K562 (cell line): ENCODE measurements around the gene PCDH12. TPM values are rescaled to one million over a fixed set of nuclear protein-coding genes. Genes with fewer than 3 reads are reported as not detected.
A peak's percentile ranks its signal among the peaks of the same experiment; 100 is the strongest.

ENCODE experiments used
- DNMT1 ChIP-seq: fragments of 450-650 bp; IDR thresholded peaks from 2 replicates; pipeline ENCODE4 v1.6.1; 2016; ENCODE audit warnings: antibody characterized with exemption, mild to moderate bottlenecking
- E2F8 ChIP-seq: fragments of 450-650 bp; IDR thresholded peaks from 2 replicates; pipeline ENCODE4 v1.7.1; 2018; ENCODE audit warnings: mild to moderate bottlenecking, low read depth; ENCODE audit not compliant: partially characterized antibody
- EGR1 ChIP-seq: fragments of 450-650 bp; conservative IDR thresholded peaks from 2 replicates; pipeline ENCODE4 v1.6.1; 2017; ENCODE audit warnings: mild to moderate bottlenecking
- ETV1 ChIP-seq: fragments of 450-650 bp; conservative IDR thresholded peaks from 2 replicates; pipeline ENCODE4 v1.6.1; 2016; ENCODE audit warnings: missing genetic modification characterization, control low read depth, low read depth, missing compliant biosample characterization
- HBP1 ChIP-seq: fragments of 450-650 bp; formaldehyde crosslinking; IDR thresholded peaks from 2 replicates; pipeline ENCODE4 v1.4.0; 2022; ENCODE audit warnings: missing genetic modification characterization
- HMBOX1 ChIP-seq: sonication (generic); IDR thresholded peaks from 2 replicates; pipeline ENCODE4 v1.6.1; 2016
- HNRNPUL1 ChIP-seq: fragments of 200-400 bp; formaldehyde crosslinking; IDR thresholded peaks from 2 replicates; pipeline ENCODE4 v1.6.1; 2017; ENCODE audit warnings: low read length
- MAX ChIP-seq: sonication (generic); formaldehyde crosslinking; IDR thresholded peaks from 2 replicates; pipeline ENCODE4 v1.9.0; 2022; ENCODE audit warnings: mild to moderate bottlenecking, missing genetic modification reagents
- MLLT1 ChIP-seq, 2 experiments: fragments of 450-650 bp; IDR thresholded peaks; 2 replicates each; pipeline ENCODE4 v1.6.1; 2016
- NFXL1 ChIP-seq: fragments of 450-650 bp; formaldehyde crosslinking; IDR thresholded peaks from 2 replicates; pipeline ENCODE4 v1.4.0; 2021; ENCODE audit warnings: mild to moderate bottlenecking
- NRF1 ChIP-seq, 2 experiments: fragments of 450-650 bp; IDR thresholded peaks in 1 of 2; conservative IDR thresholded peaks in 1 of 2; 2 replicates each; pipeline ENCODE4 v1.6.1; 2014; ENCODE audit warnings: mild to moderate bottlenecking in 2 of 2
- TAF1 ChIP-seq: IDR thresholded peaks from 2 replicates; pipeline ENCODE4 v1.6.1; 2011; ENCODE audit warnings: mild to moderate bottlenecking, low read length, moderate library complexity; ENCODE audit not compliant: insufficient read depth, control insufficient read depth, severe bottlenecking; ENCODE audit errors: extremely low read depth
- TBP ChIP-seq: optimal IDR thresholded peaks from 2 replicates; pipeline ENCODE3; 2011; ENCODE audit warnings: low read depth, low read length, improper control_type of control experiment
- ZBTB8A ChIP-seq: fragments of 450-650 bp; IDR thresholded peaks from 2 replicates; pipeline ENCODE4 v1.6.1; 2018; ENCODE audit warnings: mild to moderate bottlenecking, moderate library complexity; ENCODE audit not compliant: partially characterized antibody
- ZNF133 ChIP-seq: fragments of 250-450 bp; sonication (Bioruptor Pico); IDR thresholded peaks from 2 replicates; pipeline ENCODE4 v1.4.0; 2020; ENCODE audit warnings: mild to moderate bottlenecking
- ZNF512 ChIP-seq: IDR thresholded peaks from 2 replicates; pipeline ENCODE4 v1.6.1; 2016; ENCODE audit warnings: missing genetic modification characterization, missing compliant biosample characterization
- ZNF707 ChIP-seq: fragments of 250-450 bp; sonication (Bioruptor Pico); conservative IDR thresholded peaks from 2 replicates; pipeline ENCODE4 v1.8.0; 2022; ENCODE audit warnings: inconsistent platforms, mild to moderate bottlenecking, moderate library complexity
- polyA plus RNA-seq, 8 experiments: library from polyadenylated mRNA; depleted of rRNA in 4 of 8; stranded (reverse) in 5 of 8; unstranded in 3 of 8; fragments of >200 nt; fragmentation: Nextera tagmentation in 2 of 8; fragmentation: Illumina TruSeq in 1 of 8; extraction: Ambion mirVana in 2 of 8; extraction: Trizol in 1 of 8; gene quantifications; 2 replicates each; pipeline versions ENCODE4 v1.2.1 to v1.2.3, GENCODE V29; 2011 to 2014; ENCODE audit warnings: inconsistent platforms in 1 of 8, missing spikeins in 1 of 8
- total RNA-seq, 7 experiments: library from RNA; depleted of rRNA in 6 of 7; stranded (reverse); fragments of >200 nt in 6 of 7; fragmentation: Illumina TruSeq in 2 of 7; extraction: Trizol in 2 of 7; gene quantifications; 2 replicates each; pipeline versions ENCODE4 v1.2.1 to v1.2.3, GENCODE V29; 2011 to 2021; ENCODE audit warnings: low replicate concordance in 1 of 7

The PCDH12 gene
- total and polyA plus RNA-seq, 9 of the 15 experiments (the other 6 are each of a cell fraction or from before 2014, with no cell fraction given) = 0.01 to 0.04 (median 0.01) TPM; not detected in 4

GRCh38 chr5:141969783-141970771 lies 12.1 kb upstream of the PCDH12 start (continued):
- TF ChIP-seq ZBTB8A (peak; percentile 21), DNMT1 (0 out of 2 replicates have a peak, but pooled peaks have one; percentile 17), TBP (peak; percentile 83), NRF1 (conservative IDR thresholded peaks at IDR 0.05 in 1 of 2, IDR thresholded peaks at IDR 0.05 in 1 of 2) (0 out of 4 replicates have a peak, but pooled peaks of 1 of the 2 experiments have one; percentile 20), TAF1 (peak; percentile 62), ZNF707 (no peak), HNRNPUL1 (no peak), ZNF133 (CRISPR knock-in tag) (no peak), E2F8 (peak; percentile 25), MAX (CRISPR knock-in tag) (peak; percentile 49; the same call in 1 of the 2 replicates), NFXL1 (CRISPR knock-in tag) (no peak), MLLT1 (IDR thresholded peaks at IDR 0.05) (peak in 1 of 2 experiments; percentile 62; a peak in 1 of 4 replicates), ZNF512 (peak; percentile 69; the same call in 1 of the 2 replicates), EGR1 (no peak), HMBOX1 (peak; percentile 77), HBP1 (CRISPR knock-in tag) (no peak; the same call in 1 of the 2 replicates), ETV1 (tag) (no peak)
